NCI-H82 (cell line): ENCODE results near the gene STH.
"Not testable (repeated sequence)": the region's sequence is repeated elsewhere in the genome, so short reads cannot be mapped to it uniquely, and the experiment has no call there.

Source experiments
- DNase-seq: peaks from one replicate; lab custom pipeline; 2025; lab: John Stamatoyannopoulos, UW

STH gene

DNA sequence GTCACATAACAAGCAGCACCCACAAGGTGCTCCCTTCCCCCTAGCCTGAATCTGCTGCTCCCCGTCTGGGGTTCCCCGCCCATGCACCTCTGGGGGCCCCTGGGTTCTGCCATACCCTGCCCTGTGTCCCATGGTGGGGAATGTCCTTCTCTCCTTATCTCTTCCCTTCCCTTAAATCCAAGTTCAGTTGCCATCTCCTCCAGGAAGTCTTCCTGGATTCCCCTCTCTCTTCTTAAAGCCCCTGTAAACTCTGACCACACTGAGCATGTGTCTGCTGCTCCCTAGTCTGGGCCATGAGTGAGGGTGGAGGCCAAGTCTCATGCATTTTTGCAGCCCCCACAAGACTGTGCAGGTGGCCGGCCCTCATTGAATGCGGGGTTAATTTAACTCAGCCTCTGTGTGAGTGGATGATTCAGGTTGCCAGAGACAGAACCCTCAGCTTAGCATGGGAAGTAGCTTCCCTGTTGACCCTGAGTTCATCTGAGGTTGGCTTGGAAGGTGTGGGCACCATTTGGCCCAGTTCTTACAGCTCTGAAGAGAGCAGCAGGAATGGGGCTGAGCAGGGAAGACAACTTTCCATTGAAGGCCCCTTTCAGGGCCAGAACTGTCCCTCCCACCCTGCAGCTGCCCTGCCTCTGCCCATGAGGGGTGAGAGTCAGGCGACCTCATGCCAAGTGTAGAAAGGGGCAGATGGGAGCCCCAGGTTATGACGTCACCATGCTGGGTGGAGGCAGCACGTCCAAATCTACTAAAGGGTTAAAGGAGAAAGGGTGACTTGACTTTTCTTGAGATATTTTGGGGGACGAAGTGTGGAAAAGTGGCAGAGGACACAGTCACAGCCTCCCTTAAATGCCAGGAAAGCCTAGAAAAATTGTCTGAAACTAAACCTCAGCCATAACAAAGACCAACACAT is at the start of gene STH:
Gene STH (plus strand): TSS at position 264 of the 913 bp plus-strand sequence. CDS start 30 bp downstream, at position 294.
- no peak for DNase-seq

- DNase-seq = peak; percentile 41
These were observed 49.2 kb upstream of the STH start for GRCh38 chr17:45949755-45950320.

DNA sequence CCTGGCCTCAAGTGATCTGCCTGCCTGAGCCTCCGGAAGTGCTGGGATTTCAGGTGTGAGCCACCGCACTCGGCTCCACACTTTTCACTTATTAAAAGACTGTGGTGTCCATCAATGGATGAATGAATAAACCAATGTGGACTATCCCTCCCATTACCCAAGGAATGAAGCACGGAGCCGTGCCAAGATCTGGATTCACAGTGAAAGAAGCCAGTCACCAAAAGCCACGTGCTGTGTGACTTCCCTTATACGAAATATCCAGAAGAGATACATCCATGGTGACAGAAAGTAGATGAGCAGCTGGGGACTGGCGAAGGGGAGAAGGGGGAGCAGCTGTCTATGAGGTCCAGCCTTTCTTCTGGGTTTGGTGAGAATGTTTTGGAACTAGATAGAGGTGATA is 48.2 kb upstream of the STH start:
- no peak for DNase-seq

- DNase-seq = no peak
These were observed 47.6 kb upstream of the STH start for GRCh38 chr17:45951403-45951802.

GRCh38 chr17:45951941-45952340 is 47.1 kb upstream of the STH start:
- no peak for DNase-seq

DNA sequence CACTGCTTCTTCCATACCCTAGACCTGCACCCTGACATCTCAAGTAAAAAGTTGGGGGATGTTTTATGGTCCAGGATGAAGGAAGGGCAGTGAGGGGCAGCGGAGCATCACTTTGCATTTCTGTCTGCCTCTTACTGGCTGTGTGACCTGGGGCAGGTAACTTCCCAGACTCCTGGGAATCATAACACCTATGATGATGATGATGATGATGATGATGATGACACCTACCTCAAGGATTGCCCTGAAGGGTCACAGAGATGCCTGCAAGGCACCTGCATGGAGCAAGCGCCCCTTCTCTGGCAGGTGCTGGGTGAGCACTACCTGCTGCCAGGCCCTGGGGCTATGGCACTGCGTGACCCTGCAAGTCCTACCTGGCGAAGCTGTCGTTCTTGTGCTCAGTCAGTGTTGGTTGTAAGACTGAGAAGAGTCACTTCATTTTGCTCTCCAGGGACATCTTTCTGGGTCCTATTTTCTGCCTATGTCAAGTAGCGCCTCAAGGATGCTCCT is 46.2 kb upstream of the STH start:
- DNase-seq = no peak

- DNase-seq = no peak
These were observed 45.5 kb upstream of the STH start for GRCh38 chr17:45953561-45953960.

GRCh38 chr17:45954914-45955313 is 44.1 kb upstream of the STH start:
- no peak for DNase-seq

- DNase-seq = no peak
These were observed 43.7 kb upstream of the STH start for GRCh38 chr17:45955326-45955725.

GRCh38 chr17:45956090-45956489 is 43.0 kb upstream of the STH start:
- DNase-seq = no peak

- not testable (repeated sequence) for DNase-seq
These were observed 42.3 kb upstream of the STH start for GRCh38 chr17:45956746-45957145.

DNA sequence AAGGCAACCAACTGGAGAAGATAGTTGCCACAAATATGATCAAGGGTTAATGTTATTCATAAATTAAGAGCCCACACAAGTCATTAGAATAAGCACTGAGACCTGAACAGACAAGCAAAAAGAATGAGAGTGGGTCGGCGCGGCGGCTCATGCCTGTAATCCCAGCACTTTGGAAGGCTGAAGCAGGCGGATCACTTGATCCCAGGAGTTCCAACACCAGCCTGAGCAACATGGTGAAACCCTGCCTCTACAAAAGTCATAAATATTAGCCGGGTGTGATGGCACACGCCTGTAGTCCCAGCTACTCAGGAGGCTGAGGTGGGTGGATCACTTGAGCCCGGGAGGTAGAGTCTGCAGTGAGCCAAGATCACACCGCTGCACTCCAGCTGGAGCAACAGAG is 40.7 kb upstream of the STH start:
- no peak for DNase-seq

GRCh38 chr17:45958994-45959665 is 39.9 kb upstream of the STH start:
- DNase-seq = no peak

GRCh38 chr17:45960311-45960710 is 38.7 kb upstream of the STH start:
- DNase-seq = no peak

GRCh38 chr17:45961206-45961605 is 37.8 kb upstream of the STH start:
- no peak for DNase-seq

GRCh38 chr17:45962221-45962972 is 36.7 kb upstream of the STH start:
- no peak for DNase-seq

DNA sequence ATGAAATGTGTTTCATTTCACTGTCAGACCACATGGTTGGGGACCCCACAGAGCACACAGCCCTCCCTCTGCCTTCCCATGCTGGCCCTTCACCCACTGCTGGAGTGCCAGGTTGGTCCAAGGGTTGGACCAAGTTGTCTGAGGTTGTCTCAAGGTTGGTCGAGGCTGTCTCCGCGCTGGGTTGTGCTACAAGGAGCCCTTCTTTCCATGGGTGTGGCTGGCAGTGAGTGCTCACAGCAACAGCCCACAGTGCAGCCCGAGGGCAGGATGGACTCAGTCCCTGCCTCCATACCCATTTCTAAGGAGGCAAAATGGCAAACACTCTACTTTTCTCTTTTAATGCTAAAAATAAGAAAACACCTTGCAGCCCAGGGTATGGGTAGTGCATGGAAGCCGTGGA is 35.8 kb upstream of the STH start:
- DNase-seq = no peak

GRCh38 chr17:45963889-45964288 is 35.2 kb upstream of the STH start:
- DNase-seq = peak; percentile 29

GRCh38 chr17:45964634-45965033 is 34.4 kb upstream of the STH start:
- DNase-seq = no peak

DNA sequence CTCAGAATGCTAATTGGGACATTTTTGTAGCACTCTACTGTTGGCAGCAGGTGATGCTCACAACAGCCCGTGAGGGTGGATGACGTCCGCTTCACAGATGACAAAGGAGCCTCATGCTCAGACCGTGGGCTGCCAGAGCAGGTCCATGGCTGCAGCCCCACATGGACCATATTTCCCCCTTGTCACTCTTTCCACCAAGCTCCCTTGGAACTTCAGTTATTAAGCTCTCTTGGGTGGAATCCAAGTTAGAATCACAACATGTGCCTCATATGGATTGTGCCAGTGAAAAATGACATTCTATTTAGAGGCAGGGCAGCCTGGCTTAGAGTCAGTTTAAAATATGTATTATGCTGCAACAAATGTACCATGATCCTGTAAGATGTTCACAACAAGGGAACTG is 33.2 kb upstream of the STH start:
- no peak for DNase-seq

DNA sequence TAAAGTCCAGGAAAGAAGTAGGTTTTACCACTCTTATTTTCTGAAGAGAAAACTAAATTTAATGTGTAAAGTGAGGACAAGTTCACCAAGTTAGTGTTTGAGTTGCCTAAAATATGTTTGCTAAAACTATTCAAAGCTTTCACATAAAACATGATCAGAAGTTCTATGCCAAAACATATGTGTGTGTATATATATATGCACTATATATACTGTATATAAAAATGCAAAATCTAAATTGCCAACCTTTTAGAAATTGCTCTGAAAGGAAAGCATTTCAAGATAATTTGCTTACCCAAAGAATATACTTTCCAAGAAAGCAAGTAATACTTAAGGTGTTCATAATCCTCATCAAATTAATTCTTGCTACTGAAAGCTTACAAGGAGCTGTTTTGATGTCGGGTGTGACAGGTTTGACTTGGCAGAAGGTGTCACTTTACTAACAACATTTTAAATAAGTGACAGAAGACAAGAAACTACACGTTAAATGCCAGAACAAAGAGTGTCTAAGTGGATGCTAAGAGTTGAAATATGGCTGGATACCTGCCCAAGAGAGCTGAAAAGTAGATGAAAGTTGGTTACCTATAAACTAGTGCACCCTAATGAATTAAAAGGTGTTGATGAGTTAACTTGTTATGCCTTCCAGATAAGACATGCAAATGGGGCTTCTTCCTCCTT is 32.3 kb upstream of the STH start:
- DNase-seq = no peak

- DNase-seq = no peak
These were observed 31.7 kb upstream of the STH start for GRCh38 chr17:45967378-45967777.
